Lower leg skin (tissue), 3 donors: Measurements from ENCODE around the gene PRRG3.

Experiments
- POLR2A ChIP-seq, 2 donors: fragments of 450-650 bp; IDR thresholded peaks; one replicate each; pipeline ENCODE4 v1.6.1; 2016 to 2017; ENCODE audit warnings: antibody characterized with exemption in 2 of 2, mild to moderate bottlenecking in 1 of 2, moderate library complexity in 1 of 2
- TF ChIP-seq, protein P1 (sequence below), 3 donors: fragments of 450-650 bp; IDR thresholded peaks; one replicate each; pipeline ENCODE4 v1.5.1; 2016; ENCODE audit warnings: antibody characterized with exemption in 3 of 3, mild to moderate bottlenecking in 3 of 3, moderate library complexity in 2 of 3

GRCh38 chrX:151713849-151714248 is 18.6 kb downstream of the PRRG3 start:
- TF ChIP-seq, protein P1, sequence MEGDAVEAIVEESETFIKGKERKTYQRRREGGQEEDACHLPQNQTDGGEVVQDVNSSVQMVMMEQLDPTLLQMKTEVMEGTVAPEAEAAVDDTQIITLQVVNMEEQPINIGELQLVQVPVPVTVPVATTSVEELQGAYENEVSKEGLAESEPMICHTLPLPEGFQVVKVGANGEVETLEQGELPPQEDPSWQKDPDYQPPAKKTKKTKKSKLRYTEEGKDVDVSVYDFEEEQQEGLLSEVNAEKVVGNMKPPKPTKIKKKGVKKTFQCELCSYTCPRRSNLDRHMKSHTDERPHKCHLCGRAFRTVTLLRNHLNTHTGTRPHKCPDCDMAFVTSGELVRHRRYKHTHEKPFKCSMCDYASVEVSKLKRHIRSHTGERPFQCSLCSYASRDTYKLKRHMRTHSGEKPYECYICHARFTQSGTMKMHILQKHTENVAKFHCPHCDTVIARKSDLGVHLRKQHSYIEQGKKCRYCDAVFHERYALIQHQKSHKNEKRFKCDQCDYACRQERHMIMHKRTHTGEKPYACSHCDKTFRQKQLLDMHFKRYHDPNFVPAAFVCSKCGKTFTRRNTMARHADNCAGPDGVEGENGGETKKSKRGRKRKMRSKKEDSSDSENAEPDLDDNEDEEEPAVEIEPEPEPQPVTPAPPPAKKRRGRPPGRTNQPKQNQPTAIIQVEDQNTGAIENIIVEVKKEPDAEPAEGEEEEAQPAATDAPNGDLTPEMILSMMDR (IDR thresholded peaks at IDR 0.05) = no peak
- no peak for TF ChIP-seq POLR2A (IDR thresholded peaks at IDR 0.05)
